SK-N-SH treated with all-trans-retinoic acid at 6 μM for 48 hours (cell line): Measurements from ENCODE around the gene PANK3.

ENCODE experiments used
- ATAC-seq: fragments of 200-7000 bp; cut with Tn5 transposase; 3 replicates; pipeline ENCODE4 v1.9.1; 2020; ENCODE audit warnings: mild to moderate bottlenecking, moderate library complexity
- BACH2 ChIP-seq: fragments of 250-450 bp; sonication (Bioruptor Pico); IDR thresholded peaks from 2 replicates; pipeline ENCODE4 v1.9.0; 2021; ENCODE audit warnings: mild to moderate bottlenecking, borderline replicate concordance
- CSDC2 ChIP-seq: fragments of 250-450 bp; sonication (Bioruptor Pico); IDR thresholded peaks from 2 replicates; pipeline ENCODE4 v1.5.0; 2020; ENCODE audit warnings: mild to moderate bottlenecking, moderate library complexity
- ESRRG ChIP-seq: fragments of 250-450 bp; sonication (Bioruptor Pico); IDR thresholded peaks from 2 replicates; pipeline ENCODE4 v1.6.1; 2021; ENCODE audit warnings: mild to moderate bottlenecking
- ISL1 ChIP-seq: fragments of 250-450 bp; sonication (Bioruptor Pico); IDR thresholded peaks from 2 replicates; pipeline ENCODE4 v2.1.2; 2022; ENCODE audit warnings: mild to moderate bottlenecking, moderate library complexity
- OSR1 ChIP-seq: fragments of 250-450 bp; sonication (Bioruptor Pico); IDR thresholded peaks from 2 replicates; pipeline ENCODE4 v1.8.0; 2022; ENCODE audit warnings: moderate library complexity, mild to moderate bottlenecking, inconsistent platforms
- PPARA ChIP-seq: fragments of 250-450 bp; sonication (Bioruptor Pico); IDR thresholded peaks from 2 replicates; pipeline ENCODE4 v1.5.0; 2020; ENCODE audit warnings: mild to moderate bottlenecking, borderline replicate concordance
- RARB ChIP-seq: fragments of 250-450 bp; sonication (Bioruptor Pico); IDR thresholded peaks from 2 replicates; pipeline ENCODE4 v1.8.0; 2021; ENCODE audit warnings: mild to moderate bottlenecking, moderate library complexity
- SNAI2 ChIP-seq: fragments of 250-450 bp; sonication (Bioruptor Pico); IDR thresholded peaks from 2 replicates; pipeline ENCODE4 v1.5.0; 2020; ENCODE audit warnings: mild to moderate bottlenecking, moderate library complexity
- TCF4 ChIP-seq: fragments of 250-450 bp; sonication (Bioruptor Pico); IDR thresholded peaks from 2 replicates; pipeline ENCODE4 v1.8.0; 2021; ENCODE audit warnings: mild to moderate bottlenecking, moderate library complexity, borderline replicate concordance
- TOX ChIP-seq: fragments of 250-450 bp; sonication (Bioruptor Pico); IDR thresholded peaks from 2 replicates; pipeline ENCODE4 v1.8.0; 2021; ENCODE audit warnings: mild to moderate bottlenecking, moderate library complexity, borderline replicate concordance
- ZC3H10 ChIP-seq: fragments of 250-450 bp; sonication (Bioruptor Pico); IDR thresholded peaks from 2 replicates; pipeline ENCODE4 v1.5.1; 2021; ENCODE audit warnings: mild to moderate bottlenecking, moderate library complexity
- ZFP3 ChIP-seq: fragments of 250-450 bp; sonication (Bioruptor Pico); IDR thresholded peaks from 2 replicates; pipeline ENCODE4 v1.5.0; 2020; ENCODE audit warnings: mild to moderate bottlenecking, moderate library complexity
- ZFP30 ChIP-seq: fragments of 450-650 bp; formaldehyde crosslinking; IDR thresholded peaks from 2 replicates; pipeline ENCODE4 v1.5.0; 2022; ENCODE audit warnings: mild to moderate bottlenecking, moderate library complexity
- ZNF70 ChIP-seq: fragments of 450-650 bp; formaldehyde crosslinking; IDR thresholded peaks from 2 replicates; pipeline ENCODE4 v1.5.0; 2020; ENCODE audit warnings: mild to moderate bottlenecking, moderate library complexity
- TF ChIP-seq, protein P1 (sequence below): fragments of 250-450 bp; sonication (Bioruptor Pico); IDR thresholded peaks from 2 replicates; pipeline ENCODE4 v1.8.0; 2020; ENCODE audit warnings: mild to moderate bottlenecking, moderate library complexity, borderline replicate concordance
- TF ChIP-seq, protein P2 (sequence below): fragments of 250-450 bp; sonication (Bioruptor Pico); IDR thresholded peaks from 2 replicates; pipeline ENCODE4 v1.5.1; 2020; ENCODE audit warnings: low read depth, mild to moderate bottlenecking, moderate library complexity
- TF ChIP-seq, protein P3 (sequence below): fragments of 250-450 bp; sonication (Bioruptor Pico); IDR thresholded peaks from 2 replicates; pipeline ENCODE4 v1.5.0; 2020; ENCODE audit warnings: mild to moderate bottlenecking, moderate library complexity
- TF ChIP-seq, protein P4 (sequence below): fragments of 250-450 bp; sonication (Bioruptor Pico); IDR thresholded peaks from 2 replicates; pipeline ENCODE4 v1.8.0; 2021; ENCODE audit warnings: low read depth, mild to moderate bottlenecking, moderate library complexity, borderline replicate concordance
- TF ChIP-seq, protein P5 (sequence below): fragments of 250-450 bp; sonication (Bioruptor Pico); IDR thresholded peaks from 2 replicates; pipeline ENCODE4 v1.5.1; 2021; ENCODE audit warnings: mild to moderate bottlenecking, moderate library complexity

The PANK3 gene

DNA sequence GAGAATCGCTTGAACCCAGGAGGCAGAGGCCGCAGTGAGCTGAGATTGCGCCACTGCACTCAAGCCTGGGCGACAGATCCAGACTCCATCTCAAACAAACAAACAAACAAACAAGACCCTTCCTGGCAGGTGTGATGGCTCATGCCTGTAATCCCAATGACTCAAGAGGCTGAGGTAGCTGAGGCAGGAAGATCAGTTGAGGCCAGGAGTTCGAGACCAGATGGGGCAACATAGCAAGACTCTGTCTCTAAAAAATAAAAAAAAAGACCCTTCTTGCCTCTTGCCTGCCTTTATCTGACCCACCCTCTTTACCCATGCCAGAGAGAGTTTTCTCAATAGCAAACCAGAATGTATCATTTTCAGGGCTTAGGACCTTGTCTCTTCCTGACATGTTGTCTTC, 8.8 kb upstream of the PANK3 start:
- no peak for TF ChIP-seq PPARA
- TF ChIP-seq TOX (CRISPR knock-in tag) = no peak
- no peak for TF ChIP-seq ISL1 (CRISPR knock-in tag)
- TF ChIP-seq TCF4 = no peak
- TF ChIP-seq, protein P1, sequence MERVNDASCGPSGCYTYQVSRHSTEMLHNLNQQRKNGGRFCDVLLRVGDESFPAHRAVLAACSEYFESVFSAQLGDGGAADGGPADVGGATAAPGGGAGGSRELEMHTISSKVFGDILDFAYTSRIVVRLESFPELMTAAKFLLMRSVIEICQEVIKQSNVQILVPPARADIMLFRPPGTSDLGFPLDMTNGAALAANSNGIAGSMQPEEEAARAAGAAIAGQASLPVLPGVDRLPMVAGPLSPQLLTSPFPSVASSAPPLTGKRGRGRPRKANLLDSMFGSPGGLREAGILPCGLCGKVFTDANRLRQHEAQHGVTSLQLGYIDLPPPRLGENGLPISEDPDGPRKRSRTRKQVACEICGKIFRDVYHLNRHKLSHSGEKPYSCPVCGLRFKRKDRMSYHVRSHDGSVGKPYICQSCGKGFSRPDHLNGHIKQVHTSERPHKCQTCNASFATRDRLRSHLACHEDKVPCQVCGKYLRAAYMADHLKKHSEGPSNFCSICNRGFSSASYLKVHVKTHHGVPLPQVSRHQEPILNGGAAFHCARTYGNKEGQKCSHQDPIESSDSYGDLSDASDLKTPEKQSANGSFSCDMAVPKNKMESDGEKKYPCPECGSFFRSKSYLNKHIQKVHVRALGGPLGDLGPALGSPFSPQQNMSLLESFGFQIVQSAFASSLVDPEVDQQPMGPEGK = no peak
- no peak for TF ChIP-seq ZFP3
- TF ChIP-seq, protein P2, sequence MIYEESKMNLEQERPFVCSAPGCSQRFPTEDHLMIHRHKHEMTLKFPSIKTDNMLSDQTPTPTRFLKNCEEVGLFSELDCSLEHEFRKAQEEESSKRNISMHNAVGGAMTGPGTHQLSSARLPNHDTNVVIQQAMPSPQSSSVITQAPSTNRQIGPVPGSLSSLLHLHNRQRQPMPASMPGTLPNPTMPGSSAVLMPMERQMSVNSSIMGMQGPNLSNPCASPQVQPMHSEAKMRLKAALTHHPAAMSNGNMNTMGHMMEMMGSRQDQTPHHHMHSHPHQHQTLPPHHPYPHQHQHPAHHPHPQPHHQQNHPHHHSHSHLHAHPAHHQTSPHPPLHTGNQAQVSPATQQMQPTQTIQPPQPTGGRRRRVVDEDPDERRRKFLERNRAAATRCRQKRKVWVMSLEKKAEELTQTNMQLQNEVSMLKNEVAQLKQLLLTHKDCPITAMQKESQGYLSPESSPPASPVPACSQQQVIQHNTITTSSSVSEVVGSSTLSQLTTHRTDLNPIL (CRISPR knock-in tag) = no peak
- TF ChIP-seq ZNF70 (CRISPR knock-in tag) = no peak
- TF ChIP-seq, protein P3, sequence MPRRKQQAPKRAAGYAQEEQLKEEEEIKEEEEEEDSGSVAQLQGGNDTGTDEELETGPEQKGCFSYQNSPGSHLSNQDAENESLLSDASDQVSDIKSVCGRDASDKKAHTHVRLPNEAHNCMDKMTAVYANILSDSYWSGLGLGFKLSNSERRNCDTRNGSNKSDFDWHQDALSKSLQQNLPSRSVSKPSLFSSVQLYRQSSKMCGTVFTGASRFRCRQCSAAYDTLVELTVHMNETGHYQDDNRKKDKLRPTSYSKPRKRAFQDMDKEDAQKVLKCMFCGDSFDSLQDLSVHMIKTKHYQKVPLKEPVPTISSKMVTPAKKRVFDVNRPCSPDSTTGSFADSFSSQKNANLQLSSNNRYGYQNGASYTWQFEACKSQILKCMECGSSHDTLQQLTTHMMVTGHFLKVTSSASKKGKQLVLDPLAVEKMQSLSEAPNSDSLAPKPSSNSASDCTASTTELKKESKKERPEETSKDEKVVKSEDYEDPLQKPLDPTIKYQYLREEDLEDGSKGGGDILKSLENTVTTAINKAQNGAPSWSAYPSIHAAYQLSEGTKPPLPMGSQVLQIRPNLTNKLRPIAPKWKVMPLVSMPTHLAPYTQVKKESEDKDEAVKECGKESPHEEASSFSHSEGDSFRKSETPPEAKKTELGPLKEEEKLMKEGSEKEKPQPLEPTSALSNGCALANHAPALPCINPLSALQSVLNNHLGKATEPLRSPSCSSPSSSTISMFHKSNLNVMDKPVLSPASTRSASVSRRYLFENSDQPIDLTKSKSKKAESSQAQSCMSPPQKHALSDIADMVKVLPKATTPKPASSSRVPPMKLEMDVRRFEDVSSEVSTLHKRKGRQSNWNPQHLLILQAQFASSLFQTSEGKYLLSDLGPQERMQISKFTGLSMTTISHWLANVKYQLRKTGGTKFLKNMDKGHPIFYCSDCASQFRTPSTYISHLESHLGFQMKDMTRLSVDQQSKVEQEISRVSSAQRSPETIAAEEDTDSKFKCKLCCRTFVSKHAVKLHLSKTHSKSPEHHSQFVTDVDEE (CRISPR knock-in tag) = no peak
- no peak for TF ChIP-seq SNAI2
- TF ChIP-seq RARB (CRISPR knock-in tag) = no peak
- TF ChIP-seq ZFP30 (CRISPR knock-in tag) = no peak
- ATAC-seq = no peak

DNA sequence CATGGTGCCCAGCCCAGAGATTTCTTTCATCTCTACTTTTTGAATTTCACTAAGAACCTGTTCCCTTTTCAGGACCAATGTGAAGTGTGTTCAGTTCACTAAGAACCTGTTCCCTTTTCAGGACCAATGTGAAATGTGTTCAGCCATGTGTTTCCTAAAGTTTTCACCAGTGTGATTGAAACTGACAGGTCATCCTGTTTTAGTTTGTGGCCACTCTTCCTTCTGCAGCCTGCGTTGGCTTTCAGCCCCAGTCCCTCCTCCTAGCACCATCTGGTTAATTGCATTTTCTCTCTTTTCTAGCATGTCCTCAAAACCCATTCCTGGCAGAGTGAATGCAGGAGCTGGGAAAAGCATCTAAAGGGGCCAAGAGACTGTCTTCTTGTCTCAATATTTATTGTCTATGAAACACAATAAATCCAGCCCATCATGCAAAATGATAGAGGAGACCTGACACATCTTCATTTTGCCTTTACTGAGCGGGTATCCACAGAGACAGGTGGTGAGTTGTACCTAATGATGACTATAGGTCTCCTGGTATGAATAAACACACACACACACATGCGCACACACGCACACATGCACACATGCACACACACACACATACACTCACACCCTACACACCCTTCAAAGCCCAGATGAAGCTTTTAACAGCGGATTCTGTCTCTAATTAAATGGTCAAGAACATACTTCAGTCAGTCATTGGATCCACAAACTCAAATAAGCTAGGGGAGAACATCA, 6.1 kb upstream of the PANK3 start:
- ATAC-seq = peak; percentile 93

DNA sequence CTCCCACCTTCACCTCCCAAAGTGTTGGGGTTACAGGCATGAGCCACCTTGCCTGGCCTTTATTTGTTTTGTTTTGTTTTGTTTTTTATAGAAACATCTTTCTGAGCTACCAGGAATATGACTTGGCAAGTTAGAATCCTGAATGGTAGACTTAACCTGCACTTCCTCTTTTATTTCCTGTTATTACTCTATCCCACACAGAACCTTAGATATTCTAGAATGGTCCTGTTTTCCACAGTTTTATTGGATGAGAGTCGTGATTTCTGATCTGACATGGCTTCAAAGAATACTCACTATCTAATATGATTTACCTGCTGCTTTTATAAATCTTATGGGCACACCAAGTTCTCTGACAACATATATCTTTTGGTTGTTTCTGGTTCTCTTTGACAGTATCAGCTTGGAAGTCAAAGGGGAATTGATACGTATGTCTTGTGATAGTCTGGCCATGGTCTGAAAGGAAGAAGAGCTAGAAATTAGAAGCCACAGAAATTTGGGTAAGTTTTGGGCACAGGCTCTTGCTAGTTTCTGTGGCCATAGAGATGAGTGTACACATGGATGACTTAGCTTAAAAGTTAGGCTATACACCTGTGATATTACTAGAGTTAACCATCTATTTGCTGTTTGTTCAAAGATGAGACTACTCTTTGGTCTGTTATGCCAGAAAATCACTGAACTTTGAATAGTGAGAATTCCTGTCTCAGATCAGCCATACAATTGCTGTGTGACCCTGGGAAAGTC, 4.7 kb upstream of the PANK3 start:
- no peak for ATAC-seq
- TF ChIP-seq, protein P4, sequence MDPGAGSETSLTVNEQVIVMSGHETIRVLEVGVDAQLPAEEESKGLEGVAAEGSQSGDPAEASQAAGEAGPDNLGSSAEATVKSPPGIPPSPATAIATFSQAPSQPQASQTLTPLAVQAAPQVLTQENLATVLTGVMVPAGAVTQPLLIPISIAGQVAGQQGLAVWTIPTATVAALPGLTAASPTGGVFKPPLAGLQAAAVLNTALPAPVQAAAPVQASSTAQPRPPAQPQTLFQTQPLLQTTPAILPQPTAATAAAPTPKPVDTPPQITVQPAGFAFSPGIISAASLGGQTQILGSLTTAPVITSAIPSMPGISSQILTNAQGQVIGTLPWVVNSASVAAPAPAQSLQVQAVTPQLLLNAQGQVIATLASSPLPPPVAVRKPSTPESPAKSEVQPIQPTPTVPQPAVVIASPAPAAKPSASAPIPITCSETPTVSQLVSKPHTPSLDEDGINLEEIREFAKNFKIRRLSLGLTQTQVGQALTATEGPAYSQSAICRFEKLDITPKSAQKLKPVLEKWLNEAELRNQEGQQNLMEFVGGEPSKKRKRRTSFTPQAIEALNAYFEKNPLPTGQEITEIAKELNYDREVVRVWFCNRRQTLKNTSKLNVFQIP (CRISPR knock-in tag) = no peak
- no peak for TF ChIP-seq ISL1 (CRISPR knock-in tag)
- TF ChIP-seq BACH2 = no peak
- TF ChIP-seq, protein P2 (CRISPR knock-in tag) = no peak
- TF ChIP-seq, protein P5, sequence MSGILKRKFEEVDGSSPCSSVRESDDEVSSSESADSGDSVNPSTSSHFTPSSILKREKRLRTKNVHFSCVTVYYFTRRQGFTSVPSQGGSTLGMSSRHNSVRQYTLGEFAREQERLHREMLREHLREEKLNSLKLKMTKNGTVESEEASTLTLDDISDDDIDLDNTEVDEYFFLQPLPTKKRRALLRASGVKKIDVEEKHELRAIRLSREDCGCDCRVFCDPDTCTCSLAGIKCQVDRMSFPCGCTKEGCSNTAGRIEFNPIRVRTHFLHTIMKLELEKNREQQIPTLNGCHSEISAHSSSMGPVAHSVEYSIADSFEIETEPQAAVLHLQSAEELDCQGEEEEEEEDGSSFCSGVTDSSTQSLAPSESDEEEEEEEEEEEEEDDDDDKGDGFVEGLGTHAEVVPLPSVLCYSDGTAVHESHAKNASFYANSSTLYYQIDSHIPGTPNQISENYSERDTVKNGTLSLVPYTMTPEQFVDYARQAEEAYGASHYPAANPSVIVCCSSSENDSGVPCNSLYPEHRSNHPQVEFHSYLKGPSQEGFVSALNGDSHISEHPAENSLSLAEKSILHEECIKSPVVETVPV (CRISPR knock-in tag) = no peak
- no peak for TF ChIP-seq TOX (CRISPR knock-in tag)
- no peak for TF ChIP-seq RARB (CRISPR knock-in tag)
- no peak for TF ChIP-seq OSR1 (CRISPR knock-in tag)
- TF ChIP-seq ESRRG (CRISPR knock-in tag) = no peak
- TF ChIP-seq ZNF70 (CRISPR knock-in tag) = no peak
- no peak for TF ChIP-seq CSDC2 (CRISPR knock-in tag)
- TF ChIP-seq ZC3H10 (CRISPR knock-in tag) = no peak

More for the DNA sequence above, 6.1 kb upstream of the PANK3 start:
- TF ChIP-seq ZNF70 (CRISPR knock-in tag) (no peak), ZC3H10 (CRISPR knock-in tag) (peak; percentile 39; the same call in 1 of the 2 replicates), TCF4 (peak; percentile 82; the same call in 1 of the 2 replicates), TOX (CRISPR knock-in tag) (peak; percentile 37; the same call in 1 of the 2 replicates), RARB (CRISPR knock-in tag) (peak; percentile 74; the same call in 1 of the 2 replicates), OSR1 (CRISPR knock-in tag) (no peak), ISL1 (CRISPR knock-in tag) (peak; percentile 78)
- TF ChIP-seq, protein P3 (CRISPR knock-in tag) = peak; percentile 79
- TF ChIP-seq, all 23 proteins: peak for 6
